Bronchial epithelial cell (primary cell): ENCODE data around the gene VWA8. TPM values are rescaled to one million over a fixed set of nuclear protein-coding genes. Genes with fewer than 3 reads are reported as not detected.

ENCODE experiments used
- DNase-seq: peaks from one replicate; pipeline ENCODE4 v3.0.0-alpha.2; 2010; ENCODE audit warnings: low read depth
- FAIRE-seq: peaks from 2 replicates; lab custom pipeline; 2011; peaks lifted over from hg19 to GRCh38; lab: Jason Lieb, UNC
- H3K27me3 ChIP-seq: 2 replicates; pipeline ENCODE4 v1.5.1; 2011; ENCODE audit warnings: low read length; ENCODE audit not compliant: control insufficient read depth, insufficient read depth
- H3K36me3 ChIP-seq: 2 replicates; pipeline ENCODE4 v1.5.1; 2011; ENCODE audit warnings: low read length; ENCODE audit not compliant: control insufficient read depth, insufficient read depth
- H3K4me3 ChIP-seq: 2 replicates; pipeline ENCODE4 v1.5.1; 2011; ENCODE audit warnings: mild to moderate bottlenecking, low read depth, low read length, control low read depth
- total RNA-seq: library from RNA; depleted of rRNA; stranded (reverse); fragments of >200 nt; gene quantifications from 2 replicates; pipeline ENCODE4 v1.2.1, GENCODE V29; 2014
- TF ChIP-seq, protein P1 (sequence below): IDR thresholded peaks from 2 replicates; pipeline ENCODE4 v1.5.1; 2011; ENCODE audit warnings: mild to moderate bottlenecking, moderate library complexity, low read length, control low read depth, inconsistent platforms; ENCODE audit not compliant: insufficient read depth, severe bottlenecking

The VWA8 gene
- total RNA-seq, 1 donor from 2014 or later, result 17.1 TPM

DNA sequence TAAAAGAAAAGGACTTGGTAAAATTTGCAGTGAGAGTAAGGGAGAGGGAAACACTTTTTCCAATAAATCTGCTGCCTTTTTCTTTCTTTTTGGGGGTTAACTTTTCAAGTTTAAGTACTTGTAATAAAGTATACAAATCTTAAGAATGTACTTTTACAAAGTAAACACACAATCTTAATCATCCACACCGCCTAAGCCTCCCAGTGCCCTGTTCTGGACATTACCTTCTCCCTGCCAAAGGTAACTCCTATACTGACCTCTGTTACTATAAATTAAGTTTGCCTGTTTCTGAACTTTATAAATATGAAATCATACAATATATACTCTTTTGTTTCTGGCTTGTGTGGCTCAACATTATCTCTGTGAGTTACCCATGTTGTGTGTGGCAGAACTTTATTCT is 365.6 kb downstream of the VWA8 start:
- H3K4me3 ChIP-seq, result no peak overlapping the region
- no peaks in the 10 kb centered on the region for H3K36me3 ChIP-seq
- DNase-seq (no peak), FAIRE-seq (no peak)
- TF ChIP-seq, protein P1, sequence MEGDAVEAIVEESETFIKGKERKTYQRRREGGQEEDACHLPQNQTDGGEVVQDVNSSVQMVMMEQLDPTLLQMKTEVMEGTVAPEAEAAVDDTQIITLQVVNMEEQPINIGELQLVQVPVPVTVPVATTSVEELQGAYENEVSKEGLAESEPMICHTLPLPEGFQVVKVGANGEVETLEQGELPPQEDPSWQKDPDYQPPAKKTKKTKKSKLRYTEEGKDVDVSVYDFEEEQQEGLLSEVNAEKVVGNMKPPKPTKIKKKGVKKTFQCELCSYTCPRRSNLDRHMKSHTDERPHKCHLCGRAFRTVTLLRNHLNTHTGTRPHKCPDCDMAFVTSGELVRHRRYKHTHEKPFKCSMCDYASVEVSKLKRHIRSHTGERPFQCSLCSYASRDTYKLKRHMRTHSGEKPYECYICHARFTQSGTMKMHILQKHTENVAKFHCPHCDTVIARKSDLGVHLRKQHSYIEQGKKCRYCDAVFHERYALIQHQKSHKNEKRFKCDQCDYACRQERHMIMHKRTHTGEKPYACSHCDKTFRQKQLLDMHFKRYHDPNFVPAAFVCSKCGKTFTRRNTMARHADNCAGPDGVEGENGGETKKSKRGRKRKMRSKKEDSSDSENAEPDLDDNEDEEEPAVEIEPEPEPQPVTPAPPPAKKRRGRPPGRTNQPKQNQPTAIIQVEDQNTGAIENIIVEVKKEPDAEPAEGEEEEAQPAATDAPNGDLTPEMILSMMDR, result no peak
- H3K27me3 ChIP-seq, result no peaks in the 10 kb centered on the region

DNA sequence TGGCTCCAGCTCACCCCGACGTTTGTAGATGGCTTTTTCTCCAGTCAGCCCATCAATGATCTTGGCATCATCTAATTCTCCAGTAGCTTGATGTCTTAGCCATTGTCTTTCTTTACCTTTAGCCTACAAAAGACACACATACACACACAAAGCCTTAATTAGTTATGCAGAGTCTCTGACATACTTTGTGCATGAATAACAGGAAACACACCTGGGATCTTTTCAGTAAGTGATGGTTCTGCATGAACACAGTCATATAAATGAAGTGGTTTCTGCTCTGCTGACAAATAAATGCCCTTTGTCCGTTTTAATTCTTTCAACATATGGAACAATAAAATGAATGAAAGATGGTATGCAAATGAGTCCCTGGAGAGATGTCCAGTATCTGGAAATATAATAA is 370.3 kb downstream of the VWA8 start:
- FAIRE-seq, result no peak

DNA sequence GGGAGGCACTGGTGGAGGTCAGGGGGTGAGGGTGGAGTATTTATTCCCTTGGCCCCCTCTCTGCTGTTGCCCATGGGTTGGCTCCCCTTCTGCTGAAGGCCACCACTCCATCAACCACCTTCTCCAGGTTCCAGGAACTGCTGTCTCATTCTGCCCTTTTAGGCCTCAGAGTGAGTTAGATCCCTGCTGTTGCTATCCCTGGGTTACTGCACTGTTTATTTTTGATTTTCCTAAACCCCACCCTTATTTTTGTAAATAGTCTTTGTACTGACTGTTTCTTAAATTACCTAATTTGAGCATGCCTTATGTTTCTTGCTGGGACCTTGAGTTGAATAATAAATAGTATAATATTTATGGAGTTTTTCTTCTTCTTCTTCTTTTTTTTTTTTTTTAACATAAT is 370.8 kb downstream of the VWA8 start:
- DNase-seq, result peak; percentile 42

More for the DNA sequence above, 370.3 kb downstream of the VWA8 start:
- H3K4me3 ChIP-seq, result no peak overlapping the region
- H3K27me3 ChIP-seq, result no peaks in the 10 kb centered on the region
- H3K36me3 ChIP-seq, result no peaks in the 10 kb centered on the region
- DNase-seq, result peak; percentile 96
- TF ChIP-seq, protein P1, result no peak

DNA sequence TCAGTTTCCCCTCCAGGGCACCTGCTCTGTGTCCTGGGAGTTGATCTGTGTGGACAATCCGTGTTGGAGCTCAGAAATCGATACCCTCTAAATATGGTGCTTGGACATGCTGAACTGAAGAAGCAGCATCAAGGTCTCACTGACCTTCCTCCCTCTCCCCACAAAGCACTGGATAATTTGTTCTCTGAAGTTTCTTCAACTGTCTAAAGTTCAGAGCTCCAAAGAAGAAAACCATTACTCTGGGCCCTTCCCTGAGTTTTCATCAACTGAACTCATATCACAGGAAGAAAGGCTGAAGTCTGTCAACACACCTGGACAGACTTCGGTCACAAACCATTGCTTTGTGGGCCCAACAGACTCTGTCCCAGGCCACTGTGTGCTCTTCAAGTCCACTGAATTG is 371.5 kb downstream of the VWA8 start:
- no peak overlapping the region for H3K4me3 ChIP-seq
- H3K36me3 ChIP-seq, result no peaks in the 10 kb centered on the region
- no peak for FAIRE-seq
- no peaks in the 10 kb centered on the region for H3K27me3 ChIP-seq
- TF ChIP-seq, protein P1, result no peak
- no peak for DNase-seq

More for the DNA sequence above, 370.8 kb downstream of the VWA8 start:
- TF ChIP-seq, protein P1, result no peak
- no peak for FAIRE-seq
- no peaks in the 10 kb centered on the region for H3K27me3 ChIP-seq
- H3K4me3 ChIP-seq, result no peak overlapping the region
- no peaks in the 10 kb centered on the region for H3K36me3 ChIP-seq

DNA sequence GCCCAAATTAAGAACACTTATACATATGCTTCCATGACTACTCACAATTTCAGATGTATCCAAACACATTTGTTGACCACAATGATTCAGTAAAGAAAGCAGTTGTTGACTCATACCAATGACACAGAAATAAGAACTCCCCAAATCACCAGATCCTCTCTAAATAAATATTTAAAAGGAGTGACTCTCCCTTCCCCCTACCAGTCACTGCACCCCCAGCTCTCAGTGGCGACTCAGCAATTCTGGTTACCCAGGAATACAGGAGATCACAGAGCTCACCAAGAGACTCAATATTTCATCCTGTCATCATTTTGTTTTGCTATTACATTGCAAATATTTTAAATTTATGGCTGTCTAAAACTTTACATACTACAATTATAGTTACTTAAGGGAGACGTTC is 372.0 kb downstream of the VWA8 start:
- no peak overlapping the region for H3K4me3 ChIP-seq
- DNase-seq (peak; percentile 99), FAIRE-seq (no peak)
- no peaks in the 10 kb centered on the region for H3K27me3 ChIP-seq
- TF ChIP-seq, protein P1, result no peak
- H3K36me3 ChIP-seq, result peaks cover 2% of the 10 kb centered on the region

DNA sequence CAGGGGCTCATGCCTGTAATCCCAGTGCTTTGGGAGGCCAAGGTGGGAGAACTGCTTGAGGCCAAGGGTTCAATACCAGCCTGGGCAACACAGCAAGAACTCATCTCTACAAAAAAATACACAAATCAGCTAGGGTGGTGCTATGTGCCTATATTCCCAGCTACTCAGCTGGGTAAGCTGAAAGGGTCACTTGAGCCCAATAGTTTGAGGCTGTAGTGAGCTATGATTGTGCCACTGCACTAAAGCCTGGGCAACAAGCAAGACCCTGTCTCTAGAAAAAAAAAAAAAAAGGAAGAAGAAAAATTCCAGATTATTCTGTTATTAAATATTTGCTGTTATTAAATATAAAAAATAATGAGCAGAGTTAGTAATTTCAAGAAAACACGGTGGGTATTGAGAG is 372.5 kb downstream of the VWA8 start:
- H3K4me3 ChIP-seq, result no peak overlapping the region
- no peaks in the 10 kb centered on the region for H3K27me3 ChIP-seq
- FAIRE-seq, result no peak
- no peak for DNase-seq
- TF ChIP-seq, protein P1, result no peak
- H3K36me3 ChIP-seq, result peaks cover 2% of the 10 kb centered on the region
